HUDEP-2 (cell line): ENCODE results near the gene CITED1.
"Not testable (repeated sequence)": the region's sequence is repeated elsewhere in the genome, so short reads cannot be mapped to it uniquely, and the experiment has no call there.

Experiments used
- DNase-seq, 76 experiments: peaks; one replicate each; lab custom pipeline; 2025; ENCODE audit not compliant: unreplicated experiment in 76 of 76; lab: John Stamatoyannopoulos, UW

The CITED1 gene, protein sequence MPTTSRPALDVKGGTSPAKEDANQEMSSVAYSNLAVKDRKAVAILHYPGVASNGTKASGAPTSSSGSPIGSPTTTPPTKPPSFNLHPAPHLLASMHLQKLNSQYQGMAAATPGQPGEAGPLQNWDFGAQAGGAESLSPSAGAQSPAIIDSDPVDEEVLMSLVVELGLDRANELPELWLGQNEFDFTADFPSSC

GRCh38 chrX:72305286-72306084 lies at the start of gene CITED1:
Gene CITED1 (minus strand): TSS chrX:72305914. CDS start chrX:72302869, 3,045 bp downstream.
- no peak for DNase-seq

GRCh38 chrX:72352786-72353185 lies 47.1 kb upstream of the CITED1 start:
- DNase-seq = no peak

- DNase-seq = no peak
These were observed 46.1 kb upstream of the CITED1 start for GRCh38 chrX:72351606-72352334.

DNA sequence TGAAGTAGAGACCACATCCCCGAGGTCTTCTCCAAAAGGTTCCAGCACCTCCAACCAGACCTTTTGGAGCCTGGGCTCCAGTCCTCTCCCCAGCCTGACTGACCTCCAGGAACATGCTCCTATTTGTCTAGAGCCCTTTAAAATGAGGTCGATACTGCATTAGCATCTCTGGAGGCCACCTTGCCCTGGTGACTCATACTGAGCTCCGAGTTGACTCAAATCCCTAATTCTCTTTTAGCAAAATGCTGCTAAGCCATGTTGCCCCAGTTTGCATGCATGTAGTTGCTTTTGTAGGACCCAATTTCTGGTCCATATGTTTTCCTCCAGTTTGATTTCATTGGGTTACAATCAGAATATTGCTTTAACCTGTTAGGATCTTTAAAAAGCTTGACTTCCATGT lies 43.5 kb upstream of the CITED1 start:
- no peak for DNase-seq

- no peak for DNase-seq
These were observed 42.7 kb upstream of the CITED1 start for GRCh38 chrX:72348247-72348979.

DNA sequence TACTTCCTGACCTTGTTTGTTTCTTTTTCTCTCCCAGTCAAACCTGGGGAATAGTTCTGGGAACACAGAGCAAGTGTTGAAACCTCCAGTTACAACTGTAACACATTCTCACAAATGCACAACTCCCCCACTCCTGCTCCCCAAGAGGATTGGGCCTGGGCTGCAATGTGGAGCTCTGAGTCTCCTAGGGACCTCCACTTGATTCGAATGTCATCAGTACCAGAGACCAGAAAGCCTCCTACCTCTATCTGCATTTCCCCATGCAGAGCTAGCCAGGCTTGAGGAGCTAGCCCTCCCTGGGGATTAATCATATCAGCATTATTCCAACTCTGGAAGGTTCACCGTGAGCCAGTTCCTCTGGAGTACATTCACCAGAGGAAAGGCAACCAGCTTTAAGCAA lies 41.7 kb upstream of the CITED1 start:
- DNase-seq = no peak

DNA sequence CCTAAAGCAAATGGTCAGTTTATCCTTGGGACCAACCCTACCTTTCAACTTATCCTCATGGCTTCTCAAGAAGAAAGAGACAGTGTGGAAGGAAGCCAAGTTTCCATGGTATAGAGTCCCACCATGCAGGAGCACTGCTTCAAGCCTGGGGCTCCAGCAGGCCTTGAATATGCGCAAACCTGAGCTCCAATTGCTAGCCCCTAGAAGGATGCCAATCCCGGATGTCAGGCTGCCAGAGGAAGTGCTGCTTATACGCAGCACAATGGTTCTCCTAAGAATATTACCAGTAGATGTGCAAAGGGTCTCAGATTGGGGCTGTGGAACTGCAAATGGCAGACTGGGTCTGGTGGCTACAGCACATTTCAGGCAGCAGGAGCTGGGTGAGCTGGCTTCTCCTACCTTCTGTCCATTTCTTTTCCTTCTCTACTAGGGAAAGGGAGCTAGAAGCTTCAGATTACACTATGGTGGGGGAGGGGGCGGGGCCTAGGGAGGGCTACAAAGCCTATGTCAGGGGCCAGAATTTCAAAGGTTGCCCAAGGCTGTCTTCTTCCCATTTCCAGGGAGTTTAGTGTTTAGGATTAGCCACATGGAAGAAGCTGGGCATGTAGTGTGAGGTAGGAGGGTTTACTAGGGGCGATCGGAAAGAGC lies 40.7 kb upstream of the CITED1 start:
- no peak for DNase-seq

GRCh38 chrX:72340626-72341025 lies 34.9 kb upstream of the CITED1 start:
- no peak for DNase-seq

- DNase-seq = no peak
These were observed 34.3 kb upstream of the CITED1 start for GRCh38 chrX:72340041-72340440.

DNA sequence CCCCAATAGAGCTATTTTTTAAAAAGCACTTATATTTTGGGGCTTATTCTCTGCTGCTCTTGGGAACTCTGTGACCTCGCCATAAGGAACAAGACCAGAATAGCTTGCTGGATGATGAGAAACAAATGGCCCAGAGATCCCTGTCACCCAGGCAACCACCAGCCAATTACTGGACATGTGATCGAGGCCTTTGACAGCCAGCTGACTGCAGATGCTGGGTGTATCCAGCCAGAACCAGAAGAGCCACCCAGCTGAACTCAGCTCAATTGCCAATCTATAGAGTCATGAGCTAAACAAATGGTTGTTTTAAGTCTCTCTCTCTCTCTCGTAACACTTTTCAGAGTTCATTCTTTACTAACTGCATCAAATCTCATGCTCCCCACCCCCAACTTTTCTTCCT lies 24.4 kb upstream of the CITED1 start:
- no peak for DNase-seq

GRCh38 chrX:72326605-72327300 lies 21.0 kb upstream of the CITED1 start:
- DNase-seq = no peak

DNA sequence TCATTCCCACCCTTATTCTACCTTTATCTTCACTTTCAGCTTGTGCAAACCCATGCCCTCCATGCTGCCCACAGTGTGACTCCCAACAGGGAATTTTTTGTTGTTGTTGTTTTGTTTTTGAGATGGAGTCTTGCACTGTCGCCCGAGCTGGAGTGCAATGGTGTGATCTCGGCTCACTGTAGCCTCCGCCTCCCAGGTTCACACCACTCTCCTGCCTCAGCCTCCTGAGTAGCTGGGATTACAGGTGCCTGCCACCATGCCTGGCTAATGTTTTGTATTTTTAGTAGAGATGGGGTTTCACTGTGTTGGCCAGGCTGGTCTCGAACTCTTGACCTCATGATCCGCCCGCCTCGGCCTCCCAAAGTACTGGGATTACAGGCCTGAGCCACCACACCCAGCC lies 13.9 kb upstream of the CITED1 start:
- DNase-seq = not testable (repeated sequence)

DNA sequence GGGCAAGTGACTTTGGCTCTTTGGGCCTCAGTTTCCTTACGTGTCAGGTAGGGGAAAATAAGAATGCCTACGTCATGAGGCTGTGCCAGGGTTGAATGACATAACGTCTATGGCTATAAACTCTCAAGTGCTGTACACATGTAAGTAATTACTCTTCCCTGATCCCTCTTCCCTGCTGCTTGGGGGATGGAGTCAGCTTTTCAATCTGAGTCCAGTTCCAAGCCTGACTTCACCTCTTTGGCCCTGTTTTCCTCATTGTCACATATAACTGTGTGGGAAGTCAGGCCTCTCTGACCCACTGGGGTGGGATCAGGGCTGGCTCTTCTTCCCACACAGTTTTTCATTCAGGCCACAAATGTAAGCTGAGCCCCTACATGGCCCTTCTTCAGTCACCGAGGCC lies 11.4 kb upstream of the CITED1 start:
- no peak for DNase-seq

DNA sequence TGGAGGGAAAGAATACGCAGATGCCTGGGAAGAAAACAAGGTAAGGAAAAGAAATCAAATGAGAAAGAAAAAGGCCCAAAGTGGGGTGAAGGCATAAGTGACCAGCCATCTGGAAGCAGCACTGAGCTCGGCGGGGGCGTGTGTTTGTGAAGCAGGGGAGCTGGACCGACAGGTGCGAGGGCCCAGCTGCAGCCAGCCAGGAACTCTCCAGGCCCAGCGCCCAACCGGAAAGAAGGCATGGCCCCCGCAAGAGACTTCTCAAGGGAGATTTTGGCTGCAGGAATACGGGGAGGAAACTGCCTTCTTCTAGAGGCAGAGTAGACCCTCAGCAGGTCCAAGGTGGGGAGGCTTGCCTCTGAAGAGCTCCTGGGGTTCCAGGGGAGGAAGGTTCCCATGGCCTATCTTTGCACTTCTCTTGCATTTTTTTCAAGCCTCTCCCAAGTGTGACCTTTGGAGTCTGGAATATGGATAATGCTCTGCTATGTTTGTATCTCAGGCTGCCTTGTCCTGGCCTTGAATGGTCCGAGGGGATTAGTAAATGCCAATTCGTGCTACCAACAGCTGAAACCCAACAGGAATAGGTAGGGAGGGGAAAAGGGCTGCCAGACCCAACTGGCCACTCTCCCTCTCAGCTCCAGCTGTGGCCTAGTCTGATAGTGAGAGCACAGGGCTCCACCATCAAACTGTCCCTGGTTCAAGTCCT lies 10.8 kb upstream of the CITED1 start:
- DNase-seq = no peak

- no peak for DNase-seq
These were observed 9.2 kb upstream of the CITED1 start for GRCh38 chrX:72314881-72315280.

GRCh38 chrX:72313707-72314641 lies 8.3 kb upstream of the CITED1 start:
- DNase-seq = no peak

- no peak for DNase-seq
These were observed 6.7 kb upstream of the CITED1 start for GRCh38 chrX:72312311-72312940.
